Panc1 (cell line): ENCODE data around the gene GUCY1A1.

ENCODE experiments used
- POLR2AphosphoS5 ChIP-seq: IDR thresholded peaks from 2 replicates; pipeline ENCODE4 v1.6.1; 2012; ENCODE audit warnings: mild to moderate bottlenecking, low read depth, low read length, moderate library complexity
- TF ChIP-seq, protein P1 (sequence below), 2 experiments: IDR thresholded peaks; 2 replicates each; pipeline ENCODE4 v1.6.1; 2011 to 2012; ENCODE audit warnings: low read depth in 2 of 2, control low read depth in 1 of 2, low read length in 1 of 2, mild to moderate bottlenecking in 1 of 2, moderate library complexity in 1 of 2; ENCODE audit not compliant: insufficient read depth in 1 of 2
- TF ChIP-seq, protein P2 (sequence below): fragments of 450-650 bp; IDR thresholded peaks from 2 replicates; pipeline ENCODE4 v1.5.1; 2017; ENCODE audit warnings: mild to moderate bottlenecking

DNA sequence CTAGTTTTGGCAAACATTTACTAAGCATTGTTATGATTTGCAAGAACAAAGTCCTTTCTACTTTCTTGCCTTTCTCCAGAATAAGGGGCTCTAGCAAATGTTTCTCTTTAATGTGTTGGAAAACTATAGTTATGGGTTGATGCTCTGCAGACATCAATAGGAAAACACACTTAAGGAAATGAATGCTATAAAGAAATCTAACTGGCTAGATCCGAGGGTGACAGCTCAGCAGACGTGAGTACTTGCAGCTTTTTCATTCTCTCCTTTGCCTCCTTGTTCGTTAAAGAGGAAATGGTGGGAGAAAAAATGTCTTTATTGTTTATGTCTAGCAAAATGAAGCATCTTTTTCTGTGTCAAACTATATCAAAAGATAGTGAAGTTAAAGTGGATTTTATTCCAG, 98.5 kb downstream of the GUCY1A1 start:
- TF ChIP-seq, protein P1, sequence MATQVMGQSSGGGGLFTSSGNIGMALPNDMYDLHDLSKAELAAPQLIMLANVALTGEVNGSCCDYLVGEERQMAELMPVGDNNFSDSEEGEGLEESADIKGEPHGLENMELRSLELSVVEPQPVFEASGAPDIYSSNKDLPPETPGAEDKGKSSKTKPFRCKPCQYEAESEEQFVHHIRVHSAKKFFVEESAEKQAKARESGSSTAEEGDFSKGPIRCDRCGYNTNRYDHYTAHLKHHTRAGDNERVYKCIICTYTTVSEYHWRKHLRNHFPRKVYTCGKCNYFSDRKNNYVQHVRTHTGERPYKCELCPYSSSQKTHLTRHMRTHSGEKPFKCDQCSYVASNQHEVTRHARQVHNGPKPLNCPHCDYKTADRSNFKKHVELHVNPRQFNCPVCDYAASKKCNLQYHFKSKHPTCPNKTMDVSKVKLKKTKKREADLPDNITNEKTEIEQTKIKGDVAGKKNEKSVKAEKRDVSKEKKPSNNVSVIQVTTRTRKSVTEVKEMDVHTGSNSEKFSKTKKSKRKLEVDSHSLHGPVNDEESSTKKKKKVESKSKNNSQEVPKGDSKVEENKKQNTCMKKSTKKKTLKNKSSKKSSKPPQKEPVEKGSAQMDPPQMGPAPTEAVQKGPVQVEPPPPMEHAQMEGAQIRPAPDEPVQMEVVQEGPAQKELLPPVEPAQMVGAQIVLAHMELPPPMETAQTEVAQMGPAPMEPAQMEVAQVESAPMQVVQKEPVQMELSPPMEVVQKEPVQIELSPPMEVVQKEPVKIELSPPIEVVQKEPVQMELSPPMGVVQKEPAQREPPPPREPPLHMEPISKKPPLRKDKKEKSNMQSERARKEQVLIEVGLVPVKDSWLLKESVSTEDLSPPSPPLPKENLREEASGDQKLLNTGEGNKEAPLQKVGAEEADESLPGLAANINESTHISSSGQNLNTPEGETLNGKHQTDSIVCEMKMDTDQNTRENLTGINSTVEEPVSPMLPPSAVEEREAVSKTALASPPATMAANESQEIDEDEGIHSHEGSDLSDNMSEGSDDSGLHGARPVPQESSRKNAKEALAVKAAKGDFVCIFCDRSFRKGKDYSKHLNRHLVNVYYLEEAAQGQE (IDR thresholded peaks at IDR 0.05; ENCODE audit: insufficient read depth in 1 of 2, low read depth in 2 of 2, low read length in 1 of 2) = no peak
- TF ChIP-seq, protein P2, sequence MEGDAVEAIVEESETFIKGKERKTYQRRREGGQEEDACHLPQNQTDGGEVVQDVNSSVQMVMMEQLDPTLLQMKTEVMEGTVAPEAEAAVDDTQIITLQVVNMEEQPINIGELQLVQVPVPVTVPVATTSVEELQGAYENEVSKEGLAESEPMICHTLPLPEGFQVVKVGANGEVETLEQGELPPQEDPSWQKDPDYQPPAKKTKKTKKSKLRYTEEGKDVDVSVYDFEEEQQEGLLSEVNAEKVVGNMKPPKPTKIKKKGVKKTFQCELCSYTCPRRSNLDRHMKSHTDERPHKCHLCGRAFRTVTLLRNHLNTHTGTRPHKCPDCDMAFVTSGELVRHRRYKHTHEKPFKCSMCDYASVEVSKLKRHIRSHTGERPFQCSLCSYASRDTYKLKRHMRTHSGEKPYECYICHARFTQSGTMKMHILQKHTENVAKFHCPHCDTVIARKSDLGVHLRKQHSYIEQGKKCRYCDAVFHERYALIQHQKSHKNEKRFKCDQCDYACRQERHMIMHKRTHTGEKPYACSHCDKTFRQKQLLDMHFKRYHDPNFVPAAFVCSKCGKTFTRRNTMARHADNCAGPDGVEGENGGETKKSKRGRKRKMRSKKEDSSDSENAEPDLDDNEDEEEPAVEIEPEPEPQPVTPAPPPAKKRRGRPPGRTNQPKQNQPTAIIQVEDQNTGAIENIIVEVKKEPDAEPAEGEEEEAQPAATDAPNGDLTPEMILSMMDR = no peak
- no peak for TF ChIP-seq POLR2AphosphoS5
